Esophagus (tissue), 2 donors: ENCODE data around the gene NEB. TPM values are rescaled to one million over a fixed set of nuclear protein-coding genes. Genes with fewer than 3 reads are reported as not detected.
"Not testable (repeated sequence)": the region's sequence is repeated elsewhere in the genome, so short reads cannot be mapped to it uniquely, and the experiment has no call there.

Experiments
- H3K27ac ChIP-seq, 2 donors: one replicate each; pipeline ENCODE4 v1.5.1; 2013; ENCODE audit warnings: low read depth in 2 of 2, mild to moderate bottlenecking in 2 of 2, inconsistent platforms in 1 of 2, low read length in 1 of 2, moderate library complexity in 1 of 2
- H3K27me3 ChIP-seq, 2 donors: one replicate each; pipeline ENCODE4 v1.6.1; 2013; ENCODE audit warnings: low read length in 2 of 2, control low read depth in 1 of 2, mild to moderate bottlenecking in 1 of 2; ENCODE audit not compliant: insufficient read depth in 2 of 2, control insufficient read depth in 1 of 2
- H3K36me3 ChIP-seq, 2 donors: one replicate each; pipeline ENCODE4 v1.6.1; 2013; ENCODE audit warnings: low read length in 1 of 2; ENCODE audit not compliant: control insufficient read depth in 2 of 2, insufficient read depth in 2 of 2
- H3K4me1 ChIP-seq, 2 donors: one replicate each; pipeline ENCODE4 v1.6.1; 2013; ENCODE audit warnings: low read length in 1 of 2; ENCODE audit not compliant: control insufficient read depth in 2 of 2, insufficient read depth in 2 of 2
- H3K4me3 ChIP-seq, 2 donors: one replicate each; pipeline ENCODE4 v1.5.1; 2013; ENCODE audit warnings: low read length in 2 of 2, mild to moderate bottlenecking in 2 of 2, low read depth in 1 of 2, moderate library complexity in 1 of 2
- H3K9me3 ChIP-seq, 2 donors: one replicate each; pipeline ENCODE4 v1.6.1; 2013; ENCODE audit warnings: mild to moderate bottlenecking in 2 of 2, low read depth in 1 of 2, low read length in 1 of 2, moderate library complexity in 1 of 2; ENCODE audit not compliant: control insufficient read depth in 2 of 2, insufficient read depth in 1 of 2
- WGBS, 2 donors: extraction: QIAGEN DNeasy Blood & Tissue Kit; methylation state at CpG; one replicate each; pipeline ENCODE4 v1.1.7; 2013; 5-methylcytosine and 5-hydroxymethylcytosine counted together
- polyA plus RNA-seq, 2 donors: library from polyadenylated mRNA; stranded (reverse); fragments of 200-250 nt; gene quantifications; one replicate each; pipeline ENCODE4 v1.2.3, GENCODE V29; 2013
- donor health status: healthy with polysubstance abuse.
- donor health status: Bipolar disorder and iron deficiency.

Gene NEB
- polyA plus RNA-seq, 2 donors: 0.33 to 0.49 TPM

- Histone ChIP-seq H3K4me3 (no peak overlapping the region), H3K27ac (no peak overlapping the region), H3K9me3 (peaks cover 0 to 2% of the 10 kb centered on the region in 2 donors), H3K27me3 (no peaks in the 10 kb centered on the region), H3K36me3 (no peaks in the 10 kb centered on the region), H3K4me1 (no peaks in the 10 kb centered on the region)
- WGBS, 2 donors: 80 to 84% methylated on average over 1 of the region's 1 CpG
Observed at GRCh38 chr2:151649400-151649799, 84.9 kb downstream of the NEB start.

GRCh38 chr2:151646512-151646911, 87.8 kb downstream of the NEB start:
- H3K9me3 ChIP-seq, H3K27me3 ChIP-seq, H3K36me3 ChIP-seq, H3K4me1 ChIP-seq, H3K4me3 ChIP-seq, H3K27ac ChIP-seq: not testable (repeated sequence)
- 94 to 95% methylated on average over 4 of the region's 4 CpGs for WGBS, 2 donors

- no peak overlapping the region for H3K4me3 ChIP-seq
- H3K4me1 ChIP-seq: no peaks in the 10 kb centered on the region
- H3K27ac ChIP-seq: no peak overlapping the region
- H3K36me3 ChIP-seq: no peaks in the 10 kb centered on the region
- WGBS, 2 donors: 91 to 92% methylated on average over 2 of the region's 2 CpGs
- H3K9me3 ChIP-seq: peaks cover 0 to 2% of the 10 kb centered on the region in 2 donors
- H3K27me3 ChIP-seq: no peaks in the 10 kb centered on the region
Observed at GRCh38 chr2:151644580-151644979, 89.7 kb downstream of the NEB start.

- H3K36me3 ChIP-seq, H3K27me3 ChIP-seq, H3K4me3 ChIP-seq, H3K4me1 ChIP-seq, H3K9me3 ChIP-seq, H3K27ac ChIP-seq: not testable (repeated sequence)
- 76 to 78% methylated on average over 2 of the region's 2 CpGs for WGBS, 2 donors
Observed at GRCh38 chr2:151641895-151642294, 92.4 kb downstream of the NEB start.

- H3K27ac ChIP-seq: no peak overlapping the region
- H3K36me3 ChIP-seq: no peaks in the 10 kb centered on the region
- WGBS, 2 donors: 93 to 94% methylated on average over 9 of the region's 9 CpGs
- no peaks in the 10 kb centered on the region for H3K9me3 ChIP-seq
- no peak overlapping the region for H3K4me3 ChIP-seq
- no peaks in the 10 kb centered on the region for H3K4me1 ChIP-seq
- H3K27me3 ChIP-seq: no peaks in the 10 kb centered on the region
Observed at GRCh38 chr2:151640087-151640486, 94.2 kb downstream of the NEB start.

- whole genome bisulfite sequencing, 2 donors: 79 to 92% methylated on average over 1 of the region's 1 CpG
- H3K4me1 ChIP-seq: no peaks in the 10 kb centered on the region
- H3K27ac ChIP-seq: no peak overlapping the region
Observed at GRCh38 chr2:151638990-151639389, 95.3 kb downstream of the NEB start.

GRCh38 chr2:151638191-151638933, 95.9 kb downstream of the NEB start:
- H3K4me3 ChIP-seq: no peak overlapping the region
- no peaks in the 10 kb centered on the region for H3K36me3 ChIP-seq
- H3K4me1 ChIP-seq: no peaks in the 10 kb centered on the region
- 35 to 39% methylated on average over 4 of the region's 4 CpGs for WGBS, 2 donors
- H3K9me3 ChIP-seq: no peaks in the 10 kb centered on the region
- no peaks in the 10 kb centered on the region for H3K27me3 ChIP-seq
- no peak overlapping the region for H3K27ac ChIP-seq

More at GRCh38 chr2:151638990-151639389, 95.3 kb downstream of the NEB start:
- Histone ChIP-seq H3K9me3 (no peaks in the 10 kb centered on the region), H3K4me3 (no peak overlapping the region), H3K27me3 (no peaks in the 10 kb centered on the region), H3K36me3 (no peaks in the 10 kb centered on the region)

GRCh38 chr2:151637271-151637781, 97.0 kb downstream of the NEB start:
- 57 to 59% methylated on average over 8 of the region's 8 CpGs for WGBS, 2 donors
- no peaks in the 10 kb centered on the region for H3K9me3 ChIP-seq
- no peak overlapping the region for H3K27ac ChIP-seq
- H3K4me1 ChIP-seq: no peaks in the 10 kb centered on the region
- no peak overlapping the region for H3K4me3 ChIP-seq
- no peaks in the 10 kb centered on the region for H3K36me3 ChIP-seq
- H3K27me3 ChIP-seq: no peaks in the 10 kb centered on the region

- WGBS, 2 donors: 94 to 96% methylated on average over 4 of the region's 4 CpGs
- Histone ChIP-seq H3K27me3 (no peaks in the 10 kb centered on the region), H3K27ac (no peak overlapping the region), H3K9me3 (no peaks in the 10 kb centered on the region), H3K4me3 (no peak overlapping the region), H3K36me3 (no peaks in the 10 kb centered on the region), H3K4me1 (no peaks in the 10 kb centered on the region)
Observed at GRCh38 chr2:151634736-151635467, 99.4 kb downstream of the NEB start.
